Keratinocyte (primary cell): ENCODE measurements around the gene CIRBP. TPM values are rescaled to one million over a fixed set of nuclear protein-coding genes. Genes with fewer than 3 reads are reported as not detected.

Experiments
- DNase-seq: peaks from one replicate; pipeline ENCODE4 v3.0.0-alpha.2; 2011; ENCODE audit warnings: low read depth, missing footprints, low spot score
- FAIRE-seq: peaks from 2 replicates; lab custom pipeline; 2011; peaks lifted over from hg19 to GRCh38; lab: Jason Lieb, UNC
- H2AFZ ChIP-seq: 2 replicates; pipeline ENCODE4 v1.6.0; 2012; ENCODE audit warnings: low read length, control low read depth, inconsistent platforms; ENCODE audit not compliant: control insufficient read depth
- H3K27ac ChIP-seq: 2 replicates; pipeline ENCODE4 v1.5.1; 2011; ENCODE audit warnings: low read length; ENCODE audit not compliant: control insufficient read depth, insufficient read depth
- H3K27me3 ChIP-seq: 3 replicates; pipeline ENCODE4 v1.6.0; 2011; ENCODE audit warnings: low read length; ENCODE audit not compliant: control insufficient read depth, insufficient read depth; ENCODE audit errors: extremely low read depth
- H3K36me3 ChIP-seq, 2 experiments: 2 replicates in 1 of 2; 3 replicates in 1 of 2; pipeline ENCODE4 v1.5.1; 2011; ENCODE audit warnings: low read length in 2 of 2, mild to moderate bottlenecking in 1 of 2; ENCODE audit not compliant: control insufficient read depth in 2 of 2, insufficient read depth in 2 of 2; ENCODE audit errors: extremely low read depth in 1 of 2
- H3K4me1 ChIP-seq: 3 replicates; pipeline ENCODE4 v1.5.1; 2011; ENCODE audit warnings: low read length; ENCODE audit not compliant: control insufficient read depth, insufficient read depth; ENCODE audit errors: extremely low read depth
- H3K4me2 ChIP-seq: 3 replicates; pipeline ENCODE4 v1.6.0; 2011; ENCODE audit warnings: low read depth, low read length; ENCODE audit not compliant: control insufficient read depth, insufficient read depth; ENCODE audit errors: extremely low read depth
- H3K4me3 ChIP-seq, 3 experiments: fragments of 200-600 bp in 1 of 3; sonication (generic) in 1 of 3; 2 replicates in 2 of 3; 3 replicates in 1 of 3; pipeline ENCODE4 v1.5.1; 2011 to 2016; ENCODE audit warnings: low read length in 3 of 3, mild to moderate bottlenecking in 3 of 3, control low read depth in 2 of 3, inconsistent platforms in 1 of 3, low read depth in 1 of 3, mixed read lengths in 1 of 3, mixed run types in 1 of 3, moderate library complexity in 1 of 3; ENCODE audit not compliant: control insufficient read depth in 2 of 3, insufficient read depth in 2 of 3; ENCODE audit errors: extremely low read depth in 1 of 3
- H3K79me2 ChIP-seq: 2 replicates; pipeline ENCODE4 v1.6.0; 2012; ENCODE audit warnings: low read length; ENCODE audit not compliant: control insufficient read depth, insufficient read depth
- H3K9ac ChIP-seq: 3 replicates; pipeline ENCODE4 v1.6.0; 2011; ENCODE audit warnings: low read length; ENCODE audit not compliant: control insufficient read depth, insufficient read depth; ENCODE audit errors: extremely low read depth
- H3K9me1 ChIP-seq: 3 replicates; pipeline ENCODE4 v1.6.0; 2011; ENCODE audit warnings: low read length; ENCODE audit not compliant: control insufficient read depth, insufficient read depth; ENCODE audit errors: extremely low read depth
- H3K9me3 ChIP-seq: 2 replicates; pipeline ENCODE4 v1.5.1; 2012; ENCODE audit warnings: low read depth, low read length; ENCODE audit not compliant: control insufficient read depth
- H4K20me1 ChIP-seq: 3 replicates; pipeline ENCODE4 v1.6.0; 2011; ENCODE audit warnings: low read length; ENCODE audit not compliant: control insufficient read depth, insufficient read depth; ENCODE audit errors: extremely low read depth
- EZH2 ChIP-seq: IDR thresholded peaks from one replicate; pipeline ENCODE4 v1.6.1; 2012; ENCODE audit warnings: inconsistent platforms, mild to moderate bottlenecking, low read length, moderate library complexity
- dilution Hi-C: fragments of 300-500 bp; cut with MboI; formaldehyde crosslinking; loops from one replicate; pipeline ENCODE4 v1.7.0; 2020; ENCODE audit warnings: low sequenced_read_pairs; ENCODE audit not compliant: extremely low pct_ligation_motif_present
- polyA plus RNA-seq, 5 experiments: library from polyadenylated mRNA; depleted of rRNA in 3 of 5; stranded (reverse) in 3 of 5; stranded (forward) in 1 of 5; unstranded in 1 of 5; fragments of >200 nt; gene quantifications; 1 replicate in 1 of 5; 2 replicates in 3 of 5; 3 replicates in 1 of 5; pipeline versions ENCODE4 v1.2.1 to v1.2.3, GENCODE V29; 2011 to 2012; ENCODE audit warnings: missing spikeins in 2 of 5, low read depth in 1 of 5, low replicate concordance in 1 of 5
- TF ChIP-seq, protein P1 (sequence below), 3 experiments: IDR thresholded peaks in 1 of 3; conservative IDR thresholded peaks in 1 of 3; optimal IDR thresholded peaks in 1 of 3; 2 replicates in 2 of 3; 3 replicates in 1 of 3; pipeline versions ENCODE3 to v1.5.1; 2011; ENCODE audit warnings: low read length in 3 of 3, mild to moderate bottlenecking in 3 of 3, moderate library complexity in 2 of 3, control low read depth in 1 of 3, inconsistent platforms in 1 of 3; ENCODE audit not compliant: insufficient read depth in 2 of 3; ENCODE audit errors: extremely low read depth in 1 of 3

CIRBP gene
- polyA plus RNA-seq, 1 donor (not counting 4 experiments of a cell fraction or from before 2014, with no cell fraction given) = 113 TPM

DNA sequence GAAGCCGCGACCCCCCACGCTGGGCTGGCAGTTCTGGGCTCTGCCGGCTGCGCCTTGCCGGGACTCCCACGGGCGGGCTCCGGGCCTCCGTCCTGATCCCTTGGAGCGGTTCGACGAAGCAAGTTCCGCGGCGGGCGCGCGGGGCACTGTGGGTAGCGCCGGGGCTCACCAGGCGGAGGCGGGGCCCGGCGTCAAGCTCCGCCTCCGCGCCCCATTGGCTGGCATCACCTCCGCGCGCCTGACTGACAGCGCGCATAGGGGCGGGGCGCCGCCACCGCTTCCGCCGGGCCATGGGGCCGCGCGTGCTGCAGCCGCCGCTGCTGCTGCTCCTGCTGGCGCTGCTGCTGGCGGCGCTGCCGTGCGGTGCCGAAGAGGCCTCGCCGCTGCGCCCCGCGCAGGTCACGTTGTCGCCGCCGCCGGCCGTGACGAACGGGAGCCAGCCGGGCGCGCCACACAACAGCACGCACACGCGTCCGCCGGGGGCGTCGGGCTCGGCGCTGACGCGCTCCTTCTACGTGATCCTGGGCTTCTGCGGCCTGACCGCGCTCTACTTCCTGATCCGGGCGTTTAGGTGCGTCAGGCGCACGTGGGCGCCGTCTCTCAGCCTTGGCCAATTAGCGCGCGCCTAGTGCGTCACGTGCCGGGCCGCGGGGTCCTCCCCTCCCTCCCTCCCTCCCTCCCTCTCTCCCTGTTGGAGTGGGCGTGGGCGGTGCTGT lies 6.3 kb downstream of the CIRBP start, which contains the start of gene FAM174C:
Gene FAM174C (plus strand): TSS at position 271 of the 716 bp plus-strand sequence. CDS start 20 bp downstream, at position 291.
- H3K36me3 ChIP-seq = peaks cover 36 to 55% of the 10 kb centered on the region in 2 experiments
- dilution Hi-C loops = no loop called here
- DNase-seq (no peak), FAIRE-seq (peak; percentile 26)
- peaks cover 10% of the 10 kb centered on the region for H4K20me1 ChIP-seq
- peaks cover 40% of the 10 kb centered on the region for H3K4me1 ChIP-seq
- peak within 1 kb of the TSS; percentile 69 to 84 (median 80) for H3K4me3 ChIP-seq
- no peaks in the 10 kb centered on the region for H3K9me1 ChIP-seq
- TF ChIP-seq, protein P1, sequence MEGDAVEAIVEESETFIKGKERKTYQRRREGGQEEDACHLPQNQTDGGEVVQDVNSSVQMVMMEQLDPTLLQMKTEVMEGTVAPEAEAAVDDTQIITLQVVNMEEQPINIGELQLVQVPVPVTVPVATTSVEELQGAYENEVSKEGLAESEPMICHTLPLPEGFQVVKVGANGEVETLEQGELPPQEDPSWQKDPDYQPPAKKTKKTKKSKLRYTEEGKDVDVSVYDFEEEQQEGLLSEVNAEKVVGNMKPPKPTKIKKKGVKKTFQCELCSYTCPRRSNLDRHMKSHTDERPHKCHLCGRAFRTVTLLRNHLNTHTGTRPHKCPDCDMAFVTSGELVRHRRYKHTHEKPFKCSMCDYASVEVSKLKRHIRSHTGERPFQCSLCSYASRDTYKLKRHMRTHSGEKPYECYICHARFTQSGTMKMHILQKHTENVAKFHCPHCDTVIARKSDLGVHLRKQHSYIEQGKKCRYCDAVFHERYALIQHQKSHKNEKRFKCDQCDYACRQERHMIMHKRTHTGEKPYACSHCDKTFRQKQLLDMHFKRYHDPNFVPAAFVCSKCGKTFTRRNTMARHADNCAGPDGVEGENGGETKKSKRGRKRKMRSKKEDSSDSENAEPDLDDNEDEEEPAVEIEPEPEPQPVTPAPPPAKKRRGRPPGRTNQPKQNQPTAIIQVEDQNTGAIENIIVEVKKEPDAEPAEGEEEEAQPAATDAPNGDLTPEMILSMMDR (optimal IDR thresholded peaks at IDR 0.05 in 1 of 3, IDR thresholded peaks at IDR 0.05 in 1 of 3, conservative IDR thresholded peaks at IDR 0.05 in 1 of 3; ENCODE audit: extremely low read depth in 1 of 3, insufficient read depth in 2 of 3, low read length in 3 of 3) = peak in 1 of 3 experiments; percentile 6
- TF ChIP-seq EZH2 = no peak
- peaks cover 50% of the 10 kb centered on the region for H3K79me2 ChIP-seq
- peak within 1 kb of the TSS; percentile 90 for H3K27ac ChIP-seq
- H3K9ac ChIP-seq = peak within 1 kb of the TSS; percentile 90
- no peaks in the 10 kb centered on the region for H3K9me3 ChIP-seq
- H3K4me2 ChIP-seq = peak within 1 kb of the TSS; percentile 94
- H3K27me3 ChIP-seq = no peaks in the 10 kb centered on the region
- H2AFZ ChIP-seq = peak within 1 kb of the TSS; percentile 53

GRCh38 chr19:1275976-1276627 lies 7.0 kb downstream of the CIRBP start:
- no peak for TF ChIP-seq EZH2
- TF ChIP-seq, protein P1 (optimal IDR thresholded peaks at IDR 0.05 in 1 of 3, IDR thresholded peaks at IDR 0.05 in 1 of 3, conservative IDR thresholded peaks at IDR 0.05 in 1 of 3; ENCODE audit: extremely low read depth in 1 of 3, insufficient read depth in 2 of 3, low read length in 3 of 3) = no peak
- H4K20me1 ChIP-seq = peaks cover 10% of the 10 kb centered on the region
- no peaks in the 10 kb centered on the region for H3K9me3 ChIP-seq
- H3K36me3 ChIP-seq = peaks cover 33 to 49% of the 10 kb centered on the region in 2 experiments
- H3K4me2 ChIP-seq = peak overlapping the region; percentile 94
- H2AFZ ChIP-seq = peak overlapping the region; percentile 53
- H3K27ac ChIP-seq = peak overlapping the region; percentile 90
- H3K4me3 ChIP-seq = peak overlapping the region; percentile 69 to 84 (median 80)
- H3K9ac ChIP-seq = peak overlapping the region; percentile 90
- DNase-seq (no peak), FAIRE-seq (no peak)
- dilution Hi-C loops = no loop called here
- H3K9me1 ChIP-seq = no peaks in the 10 kb centered on the region
- H3K79me2 ChIP-seq = peaks cover 43% of the 10 kb centered on the region
- H3K4me1 ChIP-seq = peaks cover 33% of the 10 kb centered on the region
- no peaks in the 10 kb centered on the region for H3K27me3 ChIP-seq
